Uterus (tissue), 2 donors: Measurements from ENCODE around the gene HIPK1.

ENCODE experiments used
- CTCF ChIP-seq, 4 experiments: fragments of 200-600 bp in 2 of 4; fragments of 450-650 bp in 2 of 4; sonication (generic) in 2 of 4; IDR thresholded peaks; one replicate each; pipeline ENCODE4 v1.5.1; 2016 to 2019; ENCODE audit warnings: antibody characterized with exemption in 4 of 4, mild to moderate bottlenecking in 2 of 4, moderate library complexity in 1 of 4
- POLR2A ChIP-seq, 2 donors: fragments of 450-650 bp; IDR thresholded peaks; one replicate each; pipeline ENCODE4 v1.6.1; 2016; ENCODE audit warnings: antibody characterized with exemption in 2 of 2, mild to moderate bottlenecking in 1 of 2, moderate library complexity in 1 of 2

- TF ChIP-seq CTCF (IDR thresholded peaks at IDR 0.05) (peak in 3 of 4 experiments; percentile 38 to 56 (median 50)), POLR2A (IDR thresholded peaks at IDR 0.05) (no peak)
Observed at GRCh38 chr1:113976609-113977278, 47.6 kb downstream of the HIPK1 start.
